ENCODE measurements around the gene UBAP2L.

Gene UBAP2L

GRCh38 chr1:154318386-154318785 lies 97.6 kb downstream of the UBAP2L start:
- DNase-seq = no peak
